ENCODE measurements around the gene TMEM207. TPM values are rescaled to one million over a fixed set of nuclear protein-coding genes. Genes with fewer than 3 reads are reported as not detected.
A peak's percentile ranks its signal among the peaks of the same experiment; 100 is the strongest.

Gene TMEM207
- total and polyA plus RNA-seq, 2 of the 8 experiments (the other 6 are each of a cell fraction or from before 2014, with no cell fraction given): not detected

DNA sequence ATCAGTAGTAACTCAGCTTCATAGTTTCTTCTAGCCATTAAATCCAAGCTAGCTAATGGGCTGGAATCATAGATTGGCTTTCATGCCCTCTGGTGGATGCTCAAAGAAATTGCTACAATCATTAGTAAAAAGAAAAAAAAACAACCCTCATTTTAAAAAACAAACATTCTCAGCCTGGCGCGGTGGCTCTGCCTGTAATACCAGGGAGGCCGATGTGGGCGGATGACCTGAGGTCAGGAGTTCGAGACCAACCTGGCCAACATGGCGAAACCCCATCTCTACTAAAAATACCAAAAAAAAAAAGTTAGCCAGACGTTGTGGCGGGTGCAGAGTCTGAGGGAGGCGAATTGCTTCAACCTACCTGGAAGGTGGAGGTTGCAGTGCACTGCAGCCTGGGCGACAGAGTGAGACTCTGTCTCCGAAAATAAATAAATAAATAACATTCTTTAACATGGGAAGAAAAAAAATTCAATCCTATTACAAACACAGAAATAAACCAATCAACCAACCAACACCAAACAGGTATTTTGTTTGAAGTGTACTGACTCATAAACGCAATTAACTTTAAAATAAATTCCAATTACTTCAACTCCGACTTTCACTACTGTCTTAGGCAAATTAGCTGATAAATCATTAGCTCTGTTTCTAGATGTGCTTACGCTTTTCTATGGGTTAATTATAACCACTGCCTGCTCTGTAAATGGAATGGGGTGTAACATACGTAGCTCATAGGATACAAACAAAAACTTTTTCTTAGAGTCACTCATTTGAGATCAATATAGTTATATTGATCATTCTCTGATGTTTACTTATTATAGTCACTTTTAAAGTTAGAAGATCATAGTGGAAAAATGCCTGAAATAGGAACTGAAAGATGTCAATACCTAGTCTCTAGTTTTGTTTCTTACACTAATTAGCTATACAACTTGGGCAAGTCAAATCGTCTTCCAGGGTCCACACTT, 24.9 kb downstream of the TMEM207 start:
- 44% methylated on average over 16 of the region's 16 CpGs; no CpG with 5 or more reads in 1 of the 2 experiments for WGBS, 2 experiments (ENCODE audit: extremely low coverage in 1 of 2, insufficient coverage in 1 of 2, insufficient read length in 1 of 2, insufficient replicate concordance in 2 of 2, low coverage in 1 of 2, low lambda C conversion rate in 2 of 2, missing lambda C conversion rate in 1 of 2)
- Histone ChIP-seq H3K23me2 (ENCODE audit: low read depth, low read length) (no peaks in the 10 kb centered on the region), H3K9ac (replicated peaks in 1 of 4; ENCODE audit: extremely low read depth in 1 of 4, low read depth in 3 of 4, low read length in 3 of 4) (no peak overlapping the region), H4K20me1 (replicated peaks in 1 of 2; ENCODE audit: control insufficient read depth in 1 of 2, insufficient read depth in 2 of 2, low read length in 2 of 2) (no peaks in the 10 kb centered on the region), H3K4me2 (ENCODE audit: insufficient read depth in 1 of 2, low read depth in 2 of 2, low read length in 2 of 2) (no peak overlapping the region), H3K14ac (ENCODE audit: insufficient read length) (no peak overlapping the region), H4K91ac (replicated peaks; ENCODE audit: insufficient read length, low read length) (no peak overlapping the region), H3K9me3 (ENCODE audit: insufficient read depth in 2 of 2, low read depth in 1 of 2, low read length in 1 of 2) (no peaks in the 10 kb centered on the region), H3K4me3 (ENCODE audit: extremely low read depth in 1 of 4, insufficient read depth in 2 of 4, low read depth in 3 of 4, low read length in 4 of 4) (no peak overlapping the region), H2AFZ (ENCODE audit: low read length) (no peak overlapping the region), H3K27ac (ENCODE audit: low read depth, low read length) (no peak overlapping the region), H2BK20ac (ENCODE audit: low read length) (no peak overlapping the region), H4K5ac (ENCODE audit: insufficient read length, low read depth, low read length) (no peak overlapping the region), H3K56ac (replicated peaks; ENCODE audit: insufficient read length, low read depth, low read length) (no peak overlapping the region), H3K23ac (ENCODE audit: insufficient read length) (no peak overlapping the region), H2BK120ac (replicated peaks; ENCODE audit: low read depth, low read length) (no peak overlapping the region), H3K18ac (ENCODE audit: extremely low read depth, low read length) (no peak overlapping the region), H3K27me3 (replicated peaks in 1 of 4; ENCODE audit: control insufficient read depth in 3 of 4, extremely low read depth in 1 of 4, insufficient read depth in 3 of 4, low read length in 3 of 4) (no peaks in the 10 kb centered on the region), H4K8ac (ENCODE audit: extremely low read depth, insufficient read depth, low read length) (no peak overlapping the region), H3K79me1 (ENCODE audit: low read depth, low read length) (no peaks in the 10 kb centered on the region), H2BK15ac (ENCODE audit: low read length) (no peak overlapping the region), H2AK5ac (ENCODE audit: low read depth, low read length) (no peak overlapping the region), H2BK12ac (ENCODE audit: low read depth, low read length) (no peak overlapping the region), H3K79me2 (ENCODE audit: control insufficient read depth in 1 of 2, insufficient read depth in 2 of 2, low read length in 2 of 2) (no peaks in the 10 kb centered on the region), H2BK5ac (ENCODE audit: low read depth, low read length) (no peak overlapping the region), H3K4me1 (replicated peaks in 1 of 4; ENCODE audit: control insufficient read depth in 3 of 4, insufficient read depth in 4 of 4, low read length in 3 of 4) (no peaks in the 10 kb centered on the region), H3K36me3 (ENCODE audit: control insufficient read depth in 2 of 4, insufficient read depth in 4 of 4, low read length in 3 of 4) (no peaks in the 10 kb centered on the region), H3K4ac (replicated peaks; ENCODE audit: insufficient read length, low read depth, low read length) (no peak overlapping the region)
- FAIRE-seq: peak; percentile 90
- DNase-seq (ENCODE audit: low read depth in 1 of 2, low spot score in 2 of 2): peak; percentile 43 to 79
- ChIA-PET CTCF (ENCODE audit: partially characterized antibody) (interaction anchor here (0.6 to 4.3 kb wide), 26 partner anchors 8 to 478 kb away, joined by 3 to 22 read pairs (median 4); partner anchors contain the start of genes CLDN1 and CLDN16), POLR2A (ENCODE audit: partially characterized antibody) (no interaction called here)
- TF ChIP-seq EP300 (IDR thresholded peaks at IDR 0.05; ENCODE audit: borderline replicate concordance in 1 of 2, low read depth in 2 of 2, low read length in 2 of 2): peak in 1 of 2 experiments; percentile 23; a peak in 1 of 3 replicates
- no peak for TF ChIP-seq NANOG (IDR thresholded peaks at IDR 0.05; ENCODE audit: insufficient read depth, low read depth, low read length, poor library complexity, severe bottlenecking)
- TF ChIP-seq BCL11A (IDR thresholded peaks at IDR 0.05; ENCODE audit: low read depth in 2 of 2, low read length in 2 of 2): no peak
- no peak for TF ChIP-seq MAFK (IDR thresholded peaks at IDR 0.05; ENCODE audit: low read depth, low read length)
- no peak for TF ChIP-seq CBX8 (IDR thresholded peaks at IDR 0.05; ENCODE audit: borderline replicate concordance, low read depth, low read length)
- TF ChIP-seq CREB1 (IDR thresholded peaks at IDR 0.05): no peak; the same call in 1 of the 2 replicates
- 0 out of 2 replicates have a peak, but pooled peaks have one; percentile 43 for TF ChIP-seq YY1 (IDR thresholded peaks at IDR 0.05; ENCODE audit: low read depth, low read length)
- peak; percentile 39; the same call in 1 of the 2 replicates for TF ChIP-seq CEBPB (IDR thresholded peaks at IDR 0.05; ENCODE audit: low read depth, low read length)
- TF ChIP-seq KDM4A (IDR thresholded peaks at IDR 0.05; ENCODE audit: low read depth, low read length, severe bottlenecking): no peak
- no peak for TF ChIP-seq GABPA (IDR thresholded peaks at IDR 0.05; ENCODE audit: borderline replicate concordance, insufficient read depth, low read length)
- TF ChIP-seq TAF7 (optimal IDR thresholded peaks at IDR 0.05; ENCODE audit: borderline replicate concordance, low read depth, low read length): peak; percentile 29

Data from H1 (cell line).